Kidney glomerular epithelial cell (primary cell): Measurements from ENCODE around the gene RGS3.

ENCODE experiments used
- DNase-seq: peaks from one replicate; lab custom pipeline; 2025; lab: John Stamatoyannopoulos, UW

Gene RGS3

DNA sequence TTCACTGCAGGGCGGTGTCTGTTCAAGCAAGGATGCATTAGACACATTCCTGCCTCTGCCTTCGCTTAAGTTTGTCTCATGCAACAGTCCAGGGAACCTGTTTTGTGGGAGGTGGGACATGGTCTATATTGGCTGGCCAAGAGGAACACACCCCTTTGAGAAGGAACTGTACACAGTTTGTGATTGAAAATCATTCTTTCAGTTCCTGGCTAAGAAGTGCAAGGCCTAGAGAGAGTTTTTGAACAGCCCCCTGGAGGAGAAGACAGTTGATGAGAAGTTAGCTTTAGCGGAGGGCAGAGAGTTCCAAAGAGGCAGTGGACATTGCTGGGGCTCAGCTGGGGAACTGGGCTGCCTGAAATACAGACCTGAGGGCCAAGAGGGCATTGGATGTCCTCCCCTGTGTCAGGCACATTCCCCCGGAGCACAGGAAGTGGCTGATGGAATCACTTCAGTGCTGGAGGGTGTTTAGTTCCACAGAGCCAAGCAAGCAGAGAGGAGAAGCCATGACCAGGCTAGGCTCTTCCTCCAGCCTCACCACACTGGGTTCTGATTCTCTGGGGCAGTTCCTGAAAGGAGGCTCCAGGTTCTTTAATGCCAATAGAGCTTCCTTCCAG is 66.6 kb downstream of the RGS3 start:
- no peak for DNase-seq

DNA sequence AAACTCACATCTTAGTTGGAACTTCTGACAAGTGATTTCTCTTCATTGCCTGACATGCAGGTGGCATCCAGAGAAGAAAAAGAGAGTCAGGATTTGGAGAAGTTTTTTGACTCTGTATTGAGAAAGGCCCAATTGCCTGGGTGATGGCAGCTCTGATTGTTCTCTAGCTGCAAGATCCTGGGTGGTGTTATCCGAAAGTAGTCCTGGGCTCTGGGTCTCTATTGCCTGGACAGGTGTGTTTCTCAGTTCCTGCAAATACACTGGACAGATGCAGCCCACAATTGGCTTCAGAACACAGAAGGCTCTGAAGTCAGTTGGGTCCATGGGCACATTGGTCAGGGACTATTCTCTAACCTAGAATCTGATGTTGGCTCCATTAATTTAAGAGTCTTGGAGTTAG is 67.4 kb downstream of the RGS3 start:
- DNase-seq: no peak

DNA sequence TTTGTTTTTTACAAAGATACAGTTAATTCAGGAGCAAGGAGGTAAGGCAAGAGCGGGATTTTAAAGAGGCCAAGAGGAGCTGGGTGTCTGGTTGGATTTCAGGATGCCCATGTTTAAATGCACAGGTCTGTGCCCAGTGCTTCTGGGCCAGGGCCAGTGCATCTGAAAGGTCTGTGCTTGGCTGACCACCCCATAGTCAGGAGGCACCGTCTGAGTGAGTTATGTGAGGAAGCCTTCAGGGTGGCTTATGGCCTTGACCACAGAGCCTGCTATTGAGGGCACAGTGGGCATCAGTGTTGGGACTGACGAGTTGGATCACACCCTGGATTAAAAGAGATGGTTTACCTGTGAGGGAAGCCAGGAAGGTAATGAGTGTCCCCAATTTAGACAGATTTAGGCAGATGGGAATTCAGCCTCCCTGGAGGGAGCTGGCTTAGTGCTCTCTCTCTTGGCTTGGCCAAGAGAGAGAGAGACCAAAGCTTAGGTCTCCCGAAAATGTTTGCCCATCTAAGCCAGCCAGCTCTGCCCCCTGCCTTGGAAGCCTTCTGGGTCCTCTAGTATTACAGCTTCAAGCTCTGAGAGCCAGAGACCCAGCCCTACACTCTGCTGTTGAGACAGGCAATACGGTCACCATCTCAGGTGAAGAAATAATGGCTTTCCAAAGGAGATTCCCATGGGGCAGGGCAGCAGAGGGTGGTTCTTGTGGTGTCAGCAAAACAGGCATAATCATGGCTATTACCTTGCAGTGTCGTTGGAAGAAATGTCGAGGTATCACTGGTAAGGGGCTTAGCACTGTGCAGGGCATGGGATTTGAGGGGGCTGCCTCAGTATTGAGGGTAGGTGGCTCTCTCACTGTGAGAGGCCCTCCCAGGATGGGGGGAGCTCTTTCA is 68.6 kb downstream of the RGS3 start:
- no peak for DNase-seq

DNA sequence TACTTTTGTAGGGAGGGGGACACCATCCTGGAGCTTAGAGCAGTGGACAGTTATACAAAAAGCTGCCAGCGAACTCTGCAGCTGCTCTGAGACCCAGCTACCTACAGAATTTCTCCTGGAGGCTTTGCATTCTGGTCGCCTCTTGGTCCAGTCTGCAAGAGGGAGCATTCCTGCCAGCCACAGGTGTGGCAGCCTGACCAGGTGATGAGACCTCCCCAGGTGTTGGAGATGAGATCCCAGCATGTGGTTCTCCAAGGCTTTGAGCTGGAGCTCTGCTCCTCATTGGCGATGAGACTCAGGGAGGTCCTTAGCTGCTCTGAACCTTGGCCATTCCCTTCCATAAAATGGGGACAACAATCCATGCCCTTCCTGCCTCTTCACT is 69.3 kb downstream of the RGS3 start:
- DNase-seq: no peak

DNA sequence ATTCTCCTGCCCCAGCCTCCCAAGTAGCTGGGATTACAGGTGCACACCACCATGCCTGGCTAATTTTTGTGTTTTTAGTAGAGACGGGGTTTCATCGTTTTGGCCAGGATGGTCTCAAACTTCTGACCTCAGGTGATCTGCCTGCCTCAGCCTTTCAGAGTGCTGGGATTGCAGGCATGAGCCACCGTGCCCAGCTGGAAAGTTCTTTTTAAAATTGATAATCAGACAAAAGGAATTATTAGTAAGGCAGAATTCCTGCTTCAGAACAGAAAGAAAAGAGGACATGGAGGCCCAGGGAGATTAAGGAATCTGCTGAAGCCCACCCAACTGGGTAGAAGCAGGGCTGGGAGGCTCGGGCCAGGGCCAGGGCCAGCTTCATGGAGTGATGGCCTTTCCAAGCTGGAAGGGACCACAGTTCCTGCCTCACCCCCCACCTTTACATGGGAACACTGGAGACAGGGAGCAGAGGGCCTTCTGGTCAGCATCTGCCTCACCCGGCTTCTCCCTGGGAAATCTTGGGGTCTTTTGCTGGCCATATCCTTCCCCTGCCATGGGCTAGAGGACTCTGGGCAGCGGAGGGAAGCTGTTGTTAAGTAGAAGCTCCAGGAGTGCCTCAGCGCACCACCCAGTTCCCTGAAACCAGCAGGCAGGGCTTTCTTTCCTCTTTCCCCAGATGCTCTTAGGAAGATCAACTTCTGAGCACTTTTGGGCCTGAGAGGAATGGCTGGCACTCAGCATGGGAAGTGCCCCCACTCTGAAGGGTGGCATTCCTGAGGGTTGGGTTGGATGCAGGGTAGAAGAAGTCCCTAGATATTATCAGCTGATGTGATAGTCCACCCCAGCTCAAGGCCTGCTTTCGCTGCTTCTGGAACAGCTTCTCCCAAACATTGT is 70.1 kb downstream of the RGS3 start:
- DNase-seq: no peak

DNA sequence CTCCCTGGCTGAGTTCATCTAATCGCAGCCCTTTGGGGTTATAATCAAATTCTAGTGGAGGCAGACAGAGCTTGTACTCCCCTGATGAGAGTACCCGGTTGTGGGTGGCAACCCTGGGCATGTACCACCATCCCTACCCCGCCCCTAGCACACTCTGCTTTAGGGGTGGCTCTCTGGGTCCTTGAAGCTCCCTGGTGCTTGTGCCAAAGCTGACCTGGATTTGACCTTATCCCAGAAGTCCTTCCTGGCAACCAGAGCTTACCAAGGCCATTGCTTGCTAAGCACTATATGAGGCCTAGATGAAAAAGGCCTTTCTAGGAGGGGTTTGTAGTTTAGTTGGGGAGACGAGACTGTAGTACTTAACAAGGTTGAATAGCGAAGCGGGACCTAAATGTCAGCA is 72.2 kb downstream of the RGS3 start:
- no peak for DNase-seq

DNA sequence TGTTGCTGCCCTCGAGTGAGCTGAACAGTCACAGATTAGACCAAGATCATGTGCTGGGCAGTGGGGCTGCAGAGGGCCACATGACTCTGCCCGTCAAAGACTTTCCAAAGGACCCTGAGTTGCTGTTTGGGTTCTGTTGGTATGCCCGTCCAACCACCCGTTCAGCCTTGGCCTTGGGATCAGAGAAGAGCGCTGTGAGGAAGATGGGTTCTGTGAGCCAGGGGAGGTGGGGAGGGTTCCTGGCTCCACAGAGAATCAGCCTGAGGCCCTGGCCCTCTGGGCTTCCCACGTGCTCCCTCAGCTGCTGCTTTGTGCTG is 72.6 kb downstream of the RGS3 start:
- DNase-seq: no peak

DNA sequence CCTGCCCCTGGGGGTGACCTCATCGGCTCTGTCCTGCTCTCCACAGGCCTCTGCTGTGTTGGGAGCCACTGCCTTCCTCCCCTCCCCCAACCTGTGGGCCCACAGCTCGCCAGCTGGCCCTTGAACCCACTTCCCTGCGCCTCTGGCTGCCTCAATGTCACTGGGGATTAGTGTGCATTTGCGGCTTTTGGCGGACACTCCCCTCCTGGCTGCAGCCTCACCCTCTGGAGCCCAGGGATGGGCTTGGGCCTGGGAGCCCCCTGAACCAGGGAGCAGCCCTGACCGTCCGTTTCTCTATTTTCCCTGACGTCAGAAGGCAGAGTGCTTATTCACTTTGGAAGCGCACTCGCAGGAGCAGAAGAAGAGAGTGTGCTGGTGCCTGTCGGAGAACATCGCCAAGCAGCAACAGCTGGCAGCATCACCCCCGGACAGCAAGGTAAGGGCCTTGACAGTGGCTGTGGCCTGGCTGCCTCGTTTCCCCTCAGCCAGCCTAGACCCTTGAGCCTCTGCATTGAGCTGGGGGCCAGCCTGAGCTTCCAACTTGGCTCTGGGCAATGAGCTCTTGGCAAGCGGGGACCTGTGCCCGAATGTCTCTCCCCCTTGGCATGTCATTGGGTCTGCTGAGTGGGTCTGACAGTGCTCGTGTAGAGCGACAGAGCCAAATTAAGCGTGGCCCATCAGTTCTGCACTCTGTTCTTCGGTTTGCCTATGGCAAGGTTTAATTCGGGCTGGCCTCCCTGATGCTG is 73.1 kb downstream of the RGS3 start:
- no peak for DNase-seq

DNA sequence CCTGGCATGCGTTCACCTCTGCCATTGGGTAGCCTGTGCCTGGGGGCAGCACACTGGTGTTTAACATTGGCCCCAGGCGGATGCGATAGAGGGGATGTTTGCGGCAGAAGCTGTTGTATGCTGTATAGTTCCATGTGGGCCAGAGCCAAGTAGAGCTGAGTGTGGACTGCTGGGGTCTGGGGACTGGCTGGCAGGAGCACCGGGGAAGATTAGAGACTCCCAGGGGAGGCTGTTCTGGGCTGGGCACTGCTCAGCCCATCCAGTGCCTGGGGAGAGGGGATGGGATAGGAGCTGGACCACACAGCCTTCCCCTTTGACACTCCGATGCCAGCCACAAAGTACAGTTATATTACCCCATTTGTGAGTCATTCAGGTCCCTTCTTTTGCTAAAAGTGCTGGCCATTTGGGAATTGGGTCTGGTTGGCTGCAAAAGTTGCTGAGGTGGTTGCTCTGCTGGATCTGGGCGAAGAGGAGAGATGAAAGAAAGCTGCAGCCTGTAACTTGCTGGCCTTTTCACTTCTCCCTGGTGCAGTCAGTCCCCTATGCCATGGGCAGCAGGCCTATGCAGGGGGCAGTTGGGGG is 73.8 kb downstream of the RGS3 start:
- DNase-seq: no peak

DNA sequence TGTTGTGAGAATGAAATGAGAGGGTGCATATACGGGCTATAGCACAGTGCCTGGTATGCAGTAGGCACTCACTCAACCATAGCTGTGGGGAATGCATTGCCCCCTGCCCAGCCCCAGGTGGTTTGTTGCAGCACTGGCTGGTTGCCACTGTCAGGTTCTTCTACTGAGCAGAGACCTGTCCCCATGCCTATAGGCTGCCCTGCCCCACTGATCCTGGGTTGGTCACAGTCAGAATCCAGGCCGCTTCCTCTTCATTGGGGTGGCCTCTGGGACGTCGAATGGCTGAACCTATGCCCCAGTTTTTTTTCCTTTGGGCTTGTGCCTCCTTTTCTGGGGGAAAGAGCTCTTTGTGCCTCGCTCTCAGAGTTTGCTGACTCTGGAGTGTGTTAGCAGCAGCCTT is 74.6 kb downstream of the RGS3 start:
- no peak for DNase-seq

DNA sequence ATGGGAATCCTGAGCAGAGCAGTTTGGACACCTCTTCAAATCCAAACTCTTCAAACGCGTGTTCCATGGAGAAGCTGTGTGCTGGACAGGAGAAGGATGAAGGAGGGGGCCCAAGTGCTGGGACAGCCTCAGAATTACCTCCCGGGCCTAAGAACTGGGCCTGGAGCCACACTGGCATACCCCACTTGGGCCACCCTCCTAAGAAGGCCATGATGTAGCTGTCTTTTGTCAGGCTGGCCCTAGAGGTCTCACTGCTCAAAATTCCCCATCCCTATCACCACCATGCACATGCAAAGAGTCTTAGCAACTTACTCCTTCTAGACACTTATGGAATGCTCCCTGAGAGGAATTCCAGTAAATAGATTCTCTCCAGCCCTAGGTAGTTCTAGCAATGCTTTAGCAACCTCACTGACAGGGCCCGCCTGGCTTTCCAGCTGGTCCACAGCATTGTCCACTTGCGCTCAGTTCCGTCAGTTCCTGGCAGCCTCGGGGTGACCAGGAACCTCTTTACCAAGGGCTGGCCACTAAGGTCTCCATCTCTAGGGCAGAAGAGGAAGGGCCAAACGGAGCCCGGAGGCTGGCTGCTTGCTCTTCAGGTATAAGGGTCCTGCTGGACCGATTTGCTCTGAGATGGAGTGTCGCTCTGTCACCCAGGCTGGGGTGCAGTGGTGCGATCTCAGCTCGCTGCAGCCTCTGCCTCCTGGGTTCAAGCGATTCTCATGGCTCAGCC is 75.3 kb downstream of the RGS3 start:
- DNase-seq: no peak

DNA sequence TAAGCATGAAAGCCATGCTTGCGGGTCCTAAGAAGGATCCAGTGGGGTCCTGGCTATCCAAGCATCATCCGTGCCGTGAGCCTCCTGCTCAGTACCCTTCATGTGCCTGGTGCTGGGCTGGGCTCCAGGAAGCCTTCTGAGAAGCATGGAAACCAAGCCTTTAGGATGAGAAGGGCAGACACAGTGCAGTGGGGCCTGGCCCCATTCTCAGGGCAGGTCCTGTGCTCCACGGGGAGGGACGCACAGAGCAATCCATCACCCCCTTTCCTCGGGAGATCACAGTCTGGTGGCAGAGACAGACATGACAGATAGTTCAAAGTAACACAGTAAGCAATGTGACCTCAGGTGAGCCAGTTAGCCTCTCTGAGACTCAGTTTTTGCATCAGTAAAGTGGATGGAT is 76.9 kb downstream of the RGS3 start:
- no peak for DNase-seq

DNA sequence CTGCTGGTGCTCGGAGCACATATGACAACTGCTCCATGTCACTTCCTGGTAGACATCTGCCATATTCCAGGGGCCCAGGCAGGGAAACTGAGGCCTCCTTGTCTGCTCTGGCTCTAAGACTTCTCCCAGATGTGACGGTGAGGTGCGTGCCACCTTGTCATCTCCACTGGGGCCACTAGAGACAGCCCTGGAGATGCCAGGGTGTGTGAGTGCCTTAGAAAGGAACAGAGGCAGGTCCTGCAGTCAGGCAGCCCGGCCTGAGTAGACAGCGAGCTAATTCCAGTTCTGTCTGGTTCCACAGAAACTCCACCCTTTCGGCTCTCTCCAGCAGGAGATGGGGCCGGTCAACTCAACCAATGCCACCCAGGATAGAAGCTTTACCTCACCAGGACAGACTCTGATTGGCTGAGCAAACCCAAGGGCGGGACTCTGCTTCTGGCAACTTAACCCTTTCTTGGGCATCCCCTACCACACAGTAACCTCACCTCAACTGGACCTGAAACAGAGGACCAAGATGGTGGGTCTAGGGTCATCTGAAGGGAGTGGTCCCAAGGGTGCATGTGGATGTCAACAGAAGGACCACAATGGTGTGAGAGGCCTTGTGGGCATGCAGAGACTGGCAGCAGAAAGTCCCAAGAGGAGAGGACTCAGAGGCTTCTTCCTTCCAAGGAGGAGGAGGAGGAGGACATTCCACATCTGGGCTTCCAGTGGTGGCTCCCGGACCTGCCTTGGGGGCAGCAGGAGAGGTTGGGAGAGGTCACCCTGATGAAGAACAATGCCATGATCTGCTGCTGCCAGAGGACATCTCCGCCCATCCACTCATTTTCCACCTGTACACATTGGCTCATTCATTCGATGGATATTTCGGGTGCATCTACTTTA is 77.7 kb downstream of the RGS3 start:
- DNase-seq: peak; percentile 12

DNA sequence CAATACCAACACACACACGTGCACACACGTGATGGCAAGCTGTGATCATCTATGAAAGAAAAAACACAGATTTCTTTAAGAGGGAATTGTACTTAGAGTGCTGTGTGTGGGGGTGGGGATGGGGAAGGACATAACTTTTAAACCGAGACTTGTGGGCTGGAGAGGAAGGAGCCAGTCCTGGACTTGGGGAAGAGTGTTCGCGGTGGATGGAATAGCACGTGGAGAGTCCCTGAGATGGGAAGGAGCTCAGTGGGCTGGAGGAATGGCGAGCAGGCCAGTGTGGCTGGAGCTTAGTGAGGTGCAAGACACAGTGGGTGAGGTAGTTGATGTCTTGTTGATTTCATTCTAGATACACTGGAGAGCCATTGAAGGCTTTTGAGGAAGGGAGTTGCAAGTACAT is 78.5 kb downstream of the RGS3 start:
- no peak for DNase-seq

DNA sequence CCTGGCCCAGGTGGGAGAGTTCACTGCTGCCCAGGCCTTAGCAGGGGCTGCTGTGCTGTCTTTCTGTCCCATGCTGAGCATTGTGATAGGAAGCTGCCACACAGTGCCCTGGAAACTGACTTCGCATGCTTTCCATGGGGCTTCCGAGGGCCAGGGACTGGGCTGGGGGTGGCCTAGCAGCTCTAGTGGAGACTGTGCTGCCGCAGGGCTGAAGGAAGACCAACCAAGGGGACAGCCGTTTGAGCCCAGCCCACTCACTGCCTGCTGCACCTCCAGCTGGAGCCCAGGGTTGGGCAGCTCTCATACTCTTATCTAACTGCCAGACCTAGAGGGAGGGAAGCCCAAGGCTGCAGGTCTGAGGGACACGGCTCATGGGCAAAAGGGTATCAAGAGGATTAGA is 79.2 kb downstream of the RGS3 start:
- no peak for DNase-seq

DNA sequence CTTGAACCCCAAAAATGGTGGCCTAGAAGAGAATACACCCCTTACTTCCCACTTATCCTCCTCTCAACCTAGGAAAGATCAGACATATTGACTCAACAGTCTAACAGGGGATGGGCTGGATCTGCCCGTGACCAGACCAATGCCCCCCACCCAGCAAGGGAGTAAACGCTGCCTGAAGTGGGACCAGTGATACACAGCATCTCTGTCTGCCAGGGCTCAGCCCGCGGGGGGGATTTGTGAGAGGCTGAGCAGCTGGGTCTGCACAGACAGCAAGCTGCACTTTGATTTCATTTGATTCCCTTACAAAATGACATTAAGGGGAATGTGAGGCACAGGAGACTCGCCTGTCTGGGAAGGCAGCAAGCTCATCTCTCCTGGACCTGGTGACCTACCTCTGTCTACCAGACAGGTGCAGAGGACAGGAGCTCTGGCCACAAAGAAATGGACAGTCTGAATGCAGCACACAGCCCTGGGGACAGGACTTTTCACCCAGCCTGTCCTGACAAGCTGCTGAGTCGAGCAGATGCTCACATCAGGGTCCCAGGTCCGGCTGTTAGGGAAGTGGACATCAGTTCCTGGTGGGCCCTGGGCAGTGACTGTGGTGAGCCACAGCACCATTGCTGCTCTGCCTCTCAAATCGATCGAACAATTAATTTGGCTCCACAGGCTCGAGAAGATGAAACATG is 79.9 kb downstream of the RGS3 start:
- no peak for DNase-seq

DNA sequence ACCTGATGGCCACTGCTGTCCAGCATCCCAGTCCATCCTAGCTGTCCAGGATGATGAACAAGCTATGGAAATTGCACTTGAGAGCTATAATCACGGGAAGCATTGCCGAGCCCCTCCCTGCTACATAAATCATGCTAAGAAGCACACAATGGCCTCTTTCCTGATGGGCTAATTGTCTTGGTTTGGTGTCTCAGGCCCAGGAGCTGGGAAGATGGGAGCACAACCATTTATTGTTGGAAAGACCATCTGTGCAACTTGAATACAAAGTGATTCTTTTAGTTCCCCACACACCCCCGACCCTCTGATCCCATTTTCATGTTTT is 80.4 kb downstream of the RGS3 start:
- DNase-seq: no peak

DNA sequence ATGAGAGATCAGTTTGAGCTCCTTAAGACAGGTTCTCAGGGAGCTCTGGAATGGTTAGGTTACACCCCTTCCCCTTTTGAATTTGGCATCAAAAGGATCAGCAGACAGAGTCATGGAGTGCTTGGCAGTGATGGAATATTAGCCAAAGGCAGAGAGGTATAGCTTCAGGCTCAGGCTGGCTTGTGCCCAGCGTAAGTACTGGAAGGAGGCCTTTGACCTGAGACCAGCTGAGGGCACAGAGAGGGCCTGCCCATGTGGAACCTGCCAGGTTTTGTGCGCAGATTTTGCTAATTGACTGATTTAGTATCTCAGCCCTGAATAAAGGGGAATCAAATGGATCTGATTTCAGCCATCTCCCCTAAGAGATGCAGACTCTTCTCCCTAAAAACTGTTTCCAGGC is 81.5 kb downstream of the RGS3 start:
- no peak for DNase-seq

DNA sequence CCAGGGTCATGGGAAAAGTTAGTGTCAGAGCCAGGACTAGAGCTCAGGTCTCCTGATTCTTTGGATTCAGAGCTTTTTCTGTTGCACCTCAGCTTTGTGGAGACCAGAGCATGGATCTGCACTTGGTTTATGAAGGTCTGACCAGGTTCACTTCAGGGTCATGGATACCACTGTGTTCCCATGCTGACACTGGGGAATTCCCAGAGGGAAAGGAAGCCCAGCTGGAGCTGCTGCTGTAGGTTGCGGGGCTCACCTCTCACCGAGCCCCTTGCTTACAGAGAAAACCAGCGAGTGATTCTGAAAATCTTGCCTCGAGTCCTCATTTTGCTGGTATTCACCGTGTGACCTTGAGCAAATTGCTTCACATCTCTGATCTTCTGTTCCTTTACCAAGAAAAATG is 83.0 kb downstream of the RGS3 start:
- DNase-seq: no peak

DNA sequence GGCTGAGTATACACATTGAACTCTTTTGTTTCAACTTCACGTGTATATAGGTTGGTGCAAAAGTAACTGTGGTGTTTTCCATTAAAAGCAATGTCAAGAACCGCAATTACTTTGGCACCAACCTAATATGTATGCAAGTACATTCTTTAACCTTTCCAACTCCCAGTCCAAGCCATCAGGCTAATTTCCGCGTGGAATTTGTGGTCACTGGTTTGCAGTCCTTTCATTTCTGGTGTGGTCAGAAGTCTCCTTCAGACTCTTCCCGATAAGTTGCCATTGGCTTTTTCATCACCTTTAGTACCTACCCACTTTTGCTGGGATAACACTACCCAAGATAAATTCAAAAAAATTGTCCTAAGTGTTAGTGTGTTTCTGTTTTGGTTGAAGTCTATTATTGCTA is 84.0 kb downstream of the RGS3 start:
- no peak for DNase-seq
